HCT116 (cell line): ENCODE results near the gene FKBP9.
"Not testable (repeated sequence)": the region's sequence is repeated elsewhere in the genome, so short reads cannot be mapped to it uniquely, and the experiment has no call there.

Experiments
- CEBPB ChIP-seq: IDR thresholded peaks from 2 replicates; pipeline ENCODE4 v1.6.1; 2012; ENCODE audit warnings: low read depth
- EZH2 ChIP-seq: fragments of 200-600 bp; sonication (generic); IDR thresholded peaks from 2 replicates; pipeline ENCODE4 v1.6.1; 2017; ENCODE audit warnings: antibody characterized with exemption, mixed run types
- JUND ChIP-seq: IDR thresholded peaks from 2 replicates; pipeline ENCODE4 v1.6.1; 2012
- POLR2A ChIP-seq: IDR thresholded peaks from 2 replicates; pipeline ENCODE4 v1.7.0; 2011; ENCODE audit warnings: borderline replicate concordance; ENCODE audit not compliant: insufficient read depth, insufficient read length; ENCODE audit errors: extremely low read depth
- POLR2AphosphoS5 ChIP-seq: IDR thresholded peaks from 2 replicates; pipeline ENCODE4 v1.6.1; 2011; ENCODE audit warnings: mild to moderate bottlenecking, low read depth, low read length, moderate library complexity
- RAD21 ChIP-seq: IDR thresholded peaks from 2 replicates; pipeline ENCODE4 v1.6.1; 2012; ENCODE audit warnings: low read depth, mild to moderate bottlenecking
- SRF ChIP-seq: IDR thresholded peaks from 2 replicates; pipeline ENCODE4 v1.6.1; 2012; ENCODE audit warnings: low read depth
- TCF7L2 ChIP-seq: IDR thresholded peaks from 2 replicates; pipeline ENCODE4 v1.7.0; 2011; ENCODE audit warnings: borderline replicate concordance, inconsistent platforms; ENCODE audit not compliant: insufficient read depth, insufficient read length; ENCODE audit errors: extremely low read depth
- ZNF274 ChIP-seq: fragments of 200-500 bp; sonication (Bioruptor generic); IDR thresholded peaks from 2 replicates; pipeline ENCODE4 v1.6.1; 2014; ENCODE audit warnings: mild to moderate bottlenecking, low read depth, low read length, inconsistent platforms
- TF ChIP-seq, protein P1 (sequence below), 3 experiments: fragments of 200-600 bp in 1 of 3; sonication (generic) in 1 of 3; IDR thresholded peaks in 2 of 3; conservative IDR thresholded peaks in 1 of 3; 2 replicates each; pipeline ENCODE4 v1.5.1; 2012 to 2017; ENCODE audit warnings: low read depth in 2 of 3, low read length in 2 of 3, antibody characterized with exemption in 1 of 3, borderline replicate concordance in 1 of 3, control low read depth in 1 of 3, mild to moderate bottlenecking in 1 of 3, mixed read lengths in 1 of 3, mixed run types in 1 of 3, moderate library complexity in 1 of 3; ENCODE audit not compliant: insufficient read depth in 1 of 3
- TF ChIP-seq, protein P2 (sequence below): IDR thresholded peaks from 2 replicates; pipeline ENCODE4 v1.6.1; 2011; ENCODE audit warnings: mild to moderate bottlenecking, low read length, moderate library complexity; ENCODE audit not compliant: insufficient replicate concordance; ENCODE audit errors: extremely low read depth

GRCh38 chr7:32998361-32999171, 41.3 kb downstream of the FKBP9 start:
- TF ChIP-seq, protein P1, sequence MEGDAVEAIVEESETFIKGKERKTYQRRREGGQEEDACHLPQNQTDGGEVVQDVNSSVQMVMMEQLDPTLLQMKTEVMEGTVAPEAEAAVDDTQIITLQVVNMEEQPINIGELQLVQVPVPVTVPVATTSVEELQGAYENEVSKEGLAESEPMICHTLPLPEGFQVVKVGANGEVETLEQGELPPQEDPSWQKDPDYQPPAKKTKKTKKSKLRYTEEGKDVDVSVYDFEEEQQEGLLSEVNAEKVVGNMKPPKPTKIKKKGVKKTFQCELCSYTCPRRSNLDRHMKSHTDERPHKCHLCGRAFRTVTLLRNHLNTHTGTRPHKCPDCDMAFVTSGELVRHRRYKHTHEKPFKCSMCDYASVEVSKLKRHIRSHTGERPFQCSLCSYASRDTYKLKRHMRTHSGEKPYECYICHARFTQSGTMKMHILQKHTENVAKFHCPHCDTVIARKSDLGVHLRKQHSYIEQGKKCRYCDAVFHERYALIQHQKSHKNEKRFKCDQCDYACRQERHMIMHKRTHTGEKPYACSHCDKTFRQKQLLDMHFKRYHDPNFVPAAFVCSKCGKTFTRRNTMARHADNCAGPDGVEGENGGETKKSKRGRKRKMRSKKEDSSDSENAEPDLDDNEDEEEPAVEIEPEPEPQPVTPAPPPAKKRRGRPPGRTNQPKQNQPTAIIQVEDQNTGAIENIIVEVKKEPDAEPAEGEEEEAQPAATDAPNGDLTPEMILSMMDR (IDR thresholded peaks at IDR 0.05 in 2 of 3, conservative IDR thresholded peaks at IDR 0.05 in 1 of 3; ENCODE audit: borderline replicate concordance in 1 of 3, insufficient read depth in 1 of 3, low read depth in 2 of 3, low read length in 2 of 3) = not testable (repeated sequence)
- TF ChIP-seq ZNF274, RAD21, TCF7L2, CEBPB, POLR2AphosphoS5, JUND, SRF, EZH2, POLR2A: not testable (repeated sequence)
- TF ChIP-seq, protein P2, sequence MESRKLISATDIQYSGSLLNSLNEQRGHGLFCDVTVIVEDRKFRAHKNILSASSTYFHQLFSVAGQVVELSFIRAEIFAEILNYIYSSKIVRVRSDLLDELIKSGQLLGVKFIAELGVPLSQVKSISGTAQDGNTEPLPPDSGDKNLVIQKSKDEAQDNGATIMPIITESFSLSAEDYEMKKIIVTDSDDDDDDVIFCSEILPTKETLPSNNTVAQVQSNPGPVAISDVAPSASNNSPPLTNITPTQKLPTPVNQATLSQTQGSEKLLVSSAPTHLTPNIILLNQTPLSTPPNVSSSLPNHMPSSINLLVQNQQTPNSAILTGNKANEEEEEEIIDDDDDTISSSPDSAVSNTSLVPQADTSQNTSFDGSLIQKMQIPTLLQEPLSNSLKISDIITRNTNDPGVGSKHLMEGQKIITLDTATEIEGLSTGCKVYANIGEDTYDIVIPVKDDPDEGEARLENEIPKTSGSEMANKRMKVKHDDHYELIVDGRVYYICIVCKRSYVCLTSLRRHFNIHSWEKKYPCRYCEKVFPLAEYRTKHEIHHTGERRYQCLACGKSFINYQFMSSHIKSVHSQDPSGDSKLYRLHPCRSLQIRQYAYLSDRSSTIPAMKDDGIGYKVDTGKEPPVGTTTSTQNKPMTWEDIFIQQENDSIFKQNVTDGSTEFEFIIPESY = not testable (repeated sequence)
